A673 (cell line): Measurements from ENCODE around the gene TBP. TPM values are rescaled to one million over a fixed set of nuclear protein-coding genes. Genes with fewer than 3 reads are reported as not detected.
"Not testable (repeated sequence)": the region's sequence is repeated elsewhere in the genome, so short reads cannot be mapped to it uniquely, and the experiment has no call there.

ENCODE experiments used
- BruUV-seq: library from RNA; stranded (reverse); fragments of 400-500 nt; replicated peaks from 2 replicates; lab custom pipeline; 2021; lab: Mats Ljungman, UMichigan
- CTCF ChIA-PET: fragments of 300-600 bp; sonication (Branson Sonifier 250); formaldehyde crosslinking; loops from one replicate; lab custom pipeline; 2022; ENCODE audit warnings: antibody characterized with exemption; lab: Charles Lee
- POLR2A ChIA-PET: fragments of 300-600 bp; sonication (Branson Sonifier 250); formaldehyde crosslinking; loops from one replicate; lab custom pipeline; 2022; ENCODE audit warnings: antibody characterized with exemption; ENCODE audit not compliant: low non-redundant PET; lab: Charles Lee
- DNase-seq: peaks from one replicate; pipeline ENCODE4 v3.0.0-alpha.2; 2015; ENCODE audit warnings: low spot score
- H3K27ac ChIP-seq: fragments of 200-600 bp; sonication (generic); 2 replicates; pipeline ENCODE4 v1.5.1; 2016; ENCODE audit warnings: mixed run types, low read depth, mild to moderate bottlenecking, mixed read lengths, antibody characterized with exemption, low read length; ENCODE audit not compliant: poor library complexity, severe bottlenecking
- H3K27me3 ChIP-seq: fragments of 200-600 bp; sonication (generic); replicated peaks from 2 replicates; pipeline ENCODE4 v1.6.1; 2017; ENCODE audit warnings: mixed run types, low read depth, mild to moderate bottlenecking, mixed read lengths, antibody characterized with exemption, low read length; ENCODE audit not compliant: insufficient read depth, poor library complexity
- H3K36me3 ChIP-seq: fragments of 200-600 bp; sonication (generic); 2 replicates; pipeline ENCODE4 v1.6.1; 2016; ENCODE audit warnings: mixed run types, mild to moderate bottlenecking, mixed read lengths, antibody characterized with exemption, low read length; ENCODE audit not compliant: insufficient read depth, poor library complexity, severe bottlenecking
- H3K4me1 ChIP-seq: fragments of 200-600 bp; sonication (generic); 2 replicates; pipeline ENCODE4 v1.6.1; 2017; ENCODE audit warnings: mixed run types, mild to moderate bottlenecking, mixed read lengths, antibody characterized with exemption, low read length; ENCODE audit not compliant: insufficient read depth, poor library complexity, severe bottlenecking
- H3K4me3 ChIP-seq: fragments of 200-600 bp; sonication (generic); 2 replicates; pipeline ENCODE4 v1.5.1; 2016; ENCODE audit warnings: low read depth, mixed run types, mild to moderate bottlenecking, mixed read lengths, low read length; ENCODE audit not compliant: poor library complexity, severe bottlenecking
- H3K9me3 ChIP-seq: fragments of 200-600 bp; sonication (generic); 2 replicates; pipeline ENCODE4 v1.6.1; 2016; ENCODE audit warnings: mixed run types, low read depth, mild to moderate bottlenecking, mixed read lengths, antibody characterized with exemption, low read length; ENCODE audit not compliant: poor library complexity, severe bottlenecking
- CTCF ChIP-seq: fragments of 300-800, 200-600 bp; sonication (generic); conservative IDR thresholded peaks from 2 replicates; pipeline ENCODE4 v1.5.1; 2017; ENCODE audit warnings: low read depth, mild to moderate bottlenecking, antibody characterized with exemption, low read length, moderate library complexity, mixed read lengths
- EZH2 ChIP-seq: fragments of 200-600 bp; sonication (generic); IDR thresholded peaks from 2 replicates; pipeline ENCODE4 v1.6.1; 2017; ENCODE audit warnings: borderline replicate concordance, low read depth, mild to moderate bottlenecking, mixed read lengths, antibody characterized with exemption, low read length; ENCODE audit not compliant: poor library complexity, severe bottlenecking
- intact Hi-C: fragments of 100-400 bp; cut with micrococcal nuclease; formaldehyde crosslinking; loops from one replicate; pipeline ENCODE4 v1.10.0; 2022; ENCODE audit not compliant: unreplicated experiment
- total RNA-seq: library from RNA; stranded (reverse); gene quantifications from 2 replicates; pipeline ENCODE4 v1.2.3, GENCODE V29; 2021

The TBP gene
- total RNA-seq, 1 experiment from 2014 or later = 23.7 TPM

DNA sequence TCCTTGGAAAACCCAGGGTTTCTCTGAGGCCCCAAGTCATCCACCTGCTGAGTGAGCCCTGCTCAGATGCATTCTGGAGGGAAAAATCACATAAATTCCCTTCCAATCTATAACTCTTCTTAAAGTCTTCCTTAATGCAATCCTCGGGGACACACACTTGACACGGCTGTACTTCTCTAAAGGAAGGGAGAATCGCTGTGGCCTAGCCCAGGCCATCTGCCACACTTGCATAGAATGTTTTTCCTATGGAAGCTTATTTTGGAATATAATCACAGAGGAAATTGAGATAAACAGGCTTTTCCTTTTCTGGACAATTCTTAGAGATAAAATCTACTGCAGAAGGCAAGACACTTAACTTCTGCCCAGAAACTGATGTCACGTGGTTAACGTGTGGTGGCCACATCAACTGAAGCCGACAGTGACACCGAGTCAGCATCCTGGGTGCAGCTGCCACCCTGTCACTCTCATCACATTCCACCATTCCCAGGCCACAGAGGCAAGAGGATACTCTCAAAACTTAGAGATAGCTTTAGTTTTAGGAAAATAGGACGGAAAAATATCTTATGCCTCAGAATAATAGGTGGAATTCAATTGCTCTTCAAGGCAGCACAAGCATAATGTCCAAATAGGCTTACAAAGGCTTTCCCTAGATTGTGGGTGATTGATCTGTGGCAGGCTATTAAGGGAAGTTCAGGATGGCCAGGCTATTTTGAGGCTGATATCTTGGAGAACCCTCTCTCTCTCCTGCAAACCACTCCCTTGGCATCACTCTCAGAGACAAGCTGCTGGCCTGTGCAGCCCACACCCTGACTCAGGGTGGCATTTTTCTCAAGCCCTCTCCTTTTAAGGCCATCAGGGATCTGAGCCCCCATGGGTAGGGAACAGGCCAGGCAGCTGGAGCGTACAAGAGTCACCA is 30.7 kb upstream of the TBP start:
- no peak for DNase-seq
- no peaks in the 10 kb centered on the region for H3K4me1 ChIP-seq
- POLR2A ChIA-PET = no interaction called here
- no peaks in the 10 kb centered on the region for H3K36me3 ChIP-seq
- H3K4me3 ChIP-seq = no peak overlapping the region
- H3K27me3 ChIP-seq = no peaks in the 10 kb centered on the region
- no peaks in the 10 kb centered on the region for H3K9me3 ChIP-seq
- no TSS peak for BruUV-seq
- TF ChIP-seq EZH2 = no peak
- no peak for TF ChIP-seq CTCF
- no peak overlapping the region for H3K27ac ChIP-seq
- intact Hi-C loops = no loop called here
- CTCF ChIA-PET = no interaction called here

DNA sequence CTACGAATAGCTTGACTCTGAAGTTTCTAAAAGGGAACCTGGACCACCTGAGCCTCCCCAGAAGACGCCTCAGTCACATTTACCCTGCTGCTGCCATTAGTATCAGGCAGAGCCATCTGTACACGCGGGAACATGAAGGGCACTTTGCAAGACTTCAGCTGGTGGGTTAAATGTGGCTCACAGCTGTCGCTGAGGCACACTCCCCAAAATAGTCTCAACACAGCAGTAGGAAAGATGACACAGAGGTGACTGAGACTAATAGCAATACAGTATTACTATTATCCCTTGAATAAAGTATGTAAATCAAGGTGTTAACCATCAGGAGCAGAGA is 30.0 kb upstream of the TBP start:
- intact Hi-C loops = no loop called here
- Histone ChIP-seq H3K4me3 (no peak overlapping the region), H3K36me3 (no peaks in the 10 kb centered on the region), H3K4me1 (no peaks in the 10 kb centered on the region), H3K27me3 (no peaks in the 10 kb centered on the region), H3K9me3 (no peaks in the 10 kb centered on the region), H3K27ac (no peak overlapping the region)
- BruUV-seq = no TSS peak
- TF ChIP-seq EZH2 (no peak), CTCF (no peak)
- CTCF ChIA-PET = no interaction called here
- POLR2A ChIA-PET = no interaction called here
- DNase-seq = no peak

GRCh38 chr6:170525795-170526194 is 28.4 kb upstream of the TBP start:
- no peak for TF ChIP-seq EZH2
- no peak for TF ChIP-seq CTCF
- CTCF ChIA-PET = no interaction called here
- no peak for DNase-seq
- POLR2A ChIA-PET = no interaction called here
- no peak overlapping the region for H3K4me3 ChIP-seq
- no TSS peak for BruUV-seq
- H3K9me3 ChIP-seq = no peaks in the 10 kb centered on the region
- no peaks in the 10 kb centered on the region for H3K36me3 ChIP-seq
- intact Hi-C loops = loop anchor here (5.0 kb wide), 2 partner anchors 803 to 1633 kb away; partner anchors contain the start of gene PHF10
- H3K27ac ChIP-seq = no peak overlapping the region
- no peaks in the 10 kb centered on the region for H3K27me3 ChIP-seq
- H3K4me1 ChIP-seq = no peaks in the 10 kb centered on the region

DNA sequence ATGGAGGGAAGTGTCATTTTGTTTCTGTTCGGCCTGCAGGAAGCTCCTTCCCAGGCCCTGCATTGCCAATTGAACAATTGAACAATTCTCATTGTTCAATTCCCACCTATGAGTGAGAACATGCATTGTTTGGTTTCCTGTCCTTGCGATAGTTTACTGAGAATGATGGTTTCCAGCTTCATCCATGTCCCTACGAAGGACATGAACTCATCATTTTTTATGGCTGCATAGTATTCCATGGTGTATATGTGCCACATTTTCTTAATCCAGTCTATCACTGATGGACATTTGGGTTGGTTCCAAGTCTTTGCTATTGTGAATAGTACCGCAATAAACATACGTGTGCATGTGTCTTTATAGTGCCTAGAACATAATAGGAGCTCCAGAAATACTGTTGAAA is 26.2 kb upstream of the TBP start:
- POLR2A ChIA-PET = interaction anchor here (0.6 kb wide), 1 partner anchor 845 kb away, joined by 3 read pairs; no protein-coding TSS in a partner anchor
- CTCF ChIA-PET, BruUV-seq, H3K27ac ChIP-seq, H3K27me3 ChIP-seq, H3K36me3 ChIP-seq, H3K9me3 ChIP-seq, H3K4me1 ChIP-seq, DNase-seq, H3K4me3 ChIP-seq: not testable (repeated sequence)
- intact Hi-C loops = loop anchor here (5.0 kb wide), 2 partner anchors 806 to 1636 kb away; partner anchors contain the start of gene PHF10
